GM21423 (cell line): ENCODE results near the gene ASRGL1.

Experiments
- ATAC-seq: cut with Tn5 transposase; IDR thresholded peaks from one replicate; pipeline ENCODE4 v1.9.1; 2021; ENCODE audit warnings: mild to moderate bottlenecking, moderate library complexity; ENCODE audit not compliant: unreplicated experiment

The ASRGL1 gene

GRCh38 chr11:62392506-62392905 lies 55.3 kb downstream of the ASRGL1 start:
- ATAC-seq: no peak

GRCh38 chr11:62393061-62393611 lies 55.9 kb downstream of the ASRGL1 start:
- no peak for ATAC-seq

- no peak for ATAC-seq
Measured at GRCh38 chr11:62393735-62394134, 56.5 kb downstream of the ASRGL1 start.

DNA sequence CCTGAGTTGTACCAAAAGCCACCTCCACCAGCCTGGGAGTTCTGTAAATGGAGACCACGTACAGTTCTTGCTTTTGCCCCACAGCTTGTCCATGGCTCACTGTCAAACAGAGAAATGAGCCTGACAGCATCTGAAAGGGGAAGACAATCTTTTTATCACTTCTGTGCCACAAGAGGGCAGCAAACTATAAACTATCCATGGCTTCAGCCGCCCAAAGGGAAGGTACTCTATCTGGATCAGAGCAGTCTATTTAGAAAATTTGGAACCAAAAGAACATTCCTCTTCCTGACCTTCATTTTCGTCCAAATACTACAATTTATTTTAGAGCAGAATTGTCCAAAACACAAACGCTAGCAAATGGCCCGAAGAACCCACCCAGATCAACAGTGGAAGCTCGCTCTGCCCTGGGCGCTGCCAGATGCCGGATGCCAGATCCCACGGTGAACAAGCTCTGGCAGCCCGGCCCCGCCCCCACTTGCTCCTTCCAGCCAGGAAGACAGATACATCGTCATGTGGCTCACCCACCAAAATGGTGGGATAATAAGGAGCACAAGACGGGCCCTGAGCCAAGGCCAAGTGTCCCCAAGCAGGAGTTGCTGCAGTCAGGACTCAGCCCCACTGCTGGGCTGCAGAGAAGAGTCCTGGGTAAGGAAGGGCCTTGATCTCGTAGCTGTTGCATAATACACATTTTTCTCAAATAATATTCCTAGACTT lies 57.7 kb downstream of the ASRGL1 start:
- no peak for ATAC-seq

GRCh38 chr11:62395885-62396551 lies 58.8 kb downstream of the ASRGL1 start:
- no peak for ATAC-seq

DNA sequence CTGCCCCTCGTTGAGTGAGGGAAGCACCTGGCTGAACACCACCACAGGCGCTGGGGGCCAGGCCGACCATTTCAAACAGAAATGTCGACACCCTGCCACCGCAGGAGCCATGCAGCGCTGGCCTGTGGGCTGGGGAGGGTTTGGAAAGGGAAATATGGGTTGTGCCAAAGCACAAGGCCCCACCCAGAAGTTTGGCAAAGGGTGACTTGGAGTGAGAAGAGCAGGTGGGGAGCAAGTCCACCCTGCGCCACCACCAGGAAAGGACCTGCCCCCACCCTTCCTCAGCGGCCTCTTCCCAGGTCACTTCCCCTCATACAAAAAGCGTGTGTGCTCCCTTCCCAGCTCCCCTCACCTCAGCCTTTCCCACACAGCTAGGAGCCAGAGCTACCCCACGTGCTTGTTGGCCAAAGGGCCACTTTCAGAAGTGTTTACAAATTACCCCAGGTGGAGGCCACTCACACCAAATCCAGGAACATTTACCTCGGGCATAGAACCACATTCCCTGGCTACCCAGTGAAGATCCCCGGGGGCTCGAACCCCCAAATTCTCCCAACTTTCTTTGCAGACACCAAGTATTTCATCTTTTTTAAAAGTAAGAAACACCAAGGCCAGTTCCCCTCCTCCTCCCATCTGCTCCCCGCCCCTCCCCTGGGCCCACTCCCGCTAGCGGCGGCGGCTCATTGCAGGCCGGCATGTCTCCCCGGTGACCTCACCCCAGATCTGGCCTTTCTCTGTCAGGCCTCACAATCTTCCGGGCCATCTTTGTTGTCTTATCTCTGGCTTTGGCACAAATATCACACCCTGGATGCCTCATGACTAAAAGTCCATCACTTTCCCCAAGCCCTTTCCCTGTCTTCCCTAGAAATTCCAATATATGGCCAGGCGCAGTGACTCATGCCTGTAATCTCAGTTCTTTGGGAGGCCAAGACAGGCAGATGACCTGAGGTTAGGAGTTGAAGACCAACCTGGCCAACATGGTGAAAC lies 61.1 kb downstream of the ASRGL1 start:
- no peak for ATAC-seq

DNA sequence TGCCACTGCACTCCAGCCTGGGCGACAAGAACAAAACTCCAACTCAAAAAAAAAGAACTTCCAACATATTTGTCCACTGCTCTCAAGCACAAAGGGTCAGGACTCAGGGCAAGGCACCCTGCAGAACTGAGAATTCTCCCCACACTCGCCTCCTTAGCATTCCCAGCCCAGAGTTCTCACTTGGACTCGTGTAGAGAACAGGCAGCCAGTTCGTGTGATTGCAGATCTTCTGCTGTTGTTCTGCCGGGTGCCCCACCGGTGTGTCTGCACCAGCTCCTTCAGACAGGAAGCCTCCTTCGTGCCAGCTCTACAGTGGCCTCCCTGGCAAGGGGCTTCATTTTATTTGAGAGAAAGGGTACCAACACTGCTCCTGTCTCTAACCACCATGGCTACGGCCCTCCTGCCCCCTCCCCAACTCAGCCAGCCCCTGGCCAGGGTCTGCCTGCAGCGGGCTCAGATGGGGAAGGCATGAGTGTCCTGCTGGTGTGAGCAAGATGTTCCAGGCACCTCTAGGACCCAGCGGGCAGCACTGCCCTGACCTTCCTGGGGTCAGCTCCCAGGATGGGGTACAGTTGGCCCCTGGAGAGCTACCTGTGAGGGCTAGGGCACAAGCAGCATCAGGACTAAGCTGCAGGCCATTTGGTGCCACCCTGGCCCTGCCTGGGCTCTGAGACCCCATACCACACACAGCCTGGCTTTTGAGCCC lies 62.1 kb downstream of the ASRGL1 start:
- ATAC-seq: no peak

- no peak for ATAC-seq
Measured at GRCh38 chr11:62399878-62400266, 62.6 kb downstream of the ASRGL1 start.

- no peak for ATAC-seq
Measured at GRCh38 chr11:62400281-62400680, 63.0 kb downstream of the ASRGL1 start.

DNA sequence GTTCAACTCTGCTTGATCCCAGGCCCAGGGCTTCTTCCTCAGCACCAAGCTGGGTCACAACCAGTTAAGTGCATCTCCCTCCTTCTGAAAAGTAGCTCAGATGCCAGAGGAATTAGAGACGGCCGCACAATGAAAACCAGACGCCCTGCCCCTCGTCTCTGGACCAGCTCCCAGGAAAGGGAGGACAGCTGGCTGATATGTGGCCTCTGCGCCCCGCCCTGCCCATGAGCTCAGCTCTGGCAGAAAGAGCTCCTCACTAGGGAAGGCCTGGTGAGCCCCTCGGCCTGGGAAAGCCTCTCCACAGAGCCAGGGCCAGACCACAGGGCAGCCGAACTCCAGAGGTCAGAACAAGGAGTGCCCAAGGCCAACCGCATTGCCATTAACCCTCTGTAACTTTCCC lies 63.5 kb downstream of the ASRGL1 start:
- no peak for ATAC-seq

GRCh38 chr11:62401356-62401755 lies 64.1 kb downstream of the ASRGL1 start:
- ATAC-seq: no peak

DNA sequence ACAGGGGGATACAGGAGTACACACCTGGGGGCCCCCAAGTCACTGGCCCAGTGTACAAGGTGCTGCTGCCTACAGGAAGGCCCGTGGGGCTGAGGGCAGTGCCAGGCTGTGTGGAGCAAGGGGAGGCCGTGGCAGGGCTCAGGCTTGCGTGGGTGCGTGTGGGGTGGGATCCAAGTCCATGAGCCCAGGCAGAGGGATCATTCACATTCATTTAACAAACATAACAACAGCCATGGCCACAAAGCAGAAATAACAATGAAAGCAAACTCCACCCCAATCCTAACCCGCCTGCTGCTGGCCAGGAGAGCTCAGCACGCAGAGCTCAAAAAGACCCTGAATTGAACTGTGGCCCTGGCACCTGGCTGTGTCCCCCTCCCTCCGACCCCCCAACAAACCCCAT lies 64.6 kb downstream of the ASRGL1 start:
- ATAC-seq: no peak

DNA sequence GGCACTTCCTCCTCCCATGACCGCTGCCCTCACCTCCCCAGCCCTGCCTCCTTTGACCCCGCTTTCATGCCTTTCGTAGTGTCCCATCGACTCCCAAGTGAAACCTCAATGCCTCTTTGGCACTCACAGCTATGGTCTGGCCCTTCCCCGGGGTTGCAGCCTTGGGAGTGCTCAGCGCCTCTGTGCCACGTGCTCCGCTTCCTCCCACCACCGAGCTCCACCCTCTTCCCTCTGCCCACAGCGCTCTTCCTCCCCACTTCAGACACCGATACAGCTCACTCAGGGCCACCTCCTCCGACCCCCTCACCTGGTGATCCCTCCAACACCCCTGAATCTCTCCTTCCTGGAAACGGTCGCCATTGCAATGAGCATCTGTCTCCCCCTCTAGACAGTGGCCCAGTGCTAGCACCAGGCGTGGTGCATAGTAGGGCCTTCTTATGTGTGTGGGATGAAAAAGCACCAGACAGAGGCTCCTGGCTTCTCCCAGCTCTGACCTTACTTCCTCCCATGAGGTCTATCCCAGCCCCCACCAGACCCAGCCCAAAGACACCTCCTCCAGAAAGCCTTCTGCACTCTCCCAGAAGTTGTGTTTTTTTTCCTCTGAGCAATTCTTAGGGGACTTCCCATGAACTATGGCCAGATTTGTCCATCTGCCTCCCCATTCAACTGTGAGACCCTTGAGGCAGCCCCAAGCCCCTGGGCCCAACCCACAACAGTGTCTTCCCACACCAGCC lies 65.1 kb downstream of the ASRGL1 start:
- ATAC-seq: no peak

GRCh38 chr11:62402960-62403730 lies 65.9 kb downstream of the ASRGL1 start:
- ATAC-seq: no peak

GRCh38 chr11:62404435-62404834 lies 67.2 kb downstream of the ASRGL1 start:
- ATAC-seq: no peak

GRCh38 chr11:62404901-62405300 lies 67.7 kb downstream of the ASRGL1 start:
- ATAC-seq: no peak

- no peak for ATAC-seq
Measured at GRCh38 chr11:62406034-62406433, 68.8 kb downstream of the ASRGL1 start.

- ATAC-seq: no peak
Measured at GRCh38 chr11:62409831-62410230, 72.6 kb downstream of the ASRGL1 start.

GRCh38 chr11:62410972-62411371 lies 73.7 kb downstream of the ASRGL1 start:
- ATAC-seq: no peak
